NOMO-1 (cell line): ENCODE results near the gene RTL9.
"Not testable (repeated sequence)": the region's sequence is repeated elsewhere in the genome, so short reads cannot be mapped to it uniquely, and the experiment has no call there.

Experiments used
- DNase-seq, 2 experiments: peaks; one replicate each; lab custom pipeline; 2025; ENCODE audit not compliant: unreplicated experiment in 2 of 2; lab: John Stamatoyannopoulos, UW

RTL9 gene

GRCh38 chrX:110403441-110404238, 45.0 kb downstream of the RTL9 start:
- DNase-seq = no peak

GRCh38 chrX:110404376-110404775, 45.7 kb downstream of the RTL9 start:
- no peak for DNase-seq

DNA sequence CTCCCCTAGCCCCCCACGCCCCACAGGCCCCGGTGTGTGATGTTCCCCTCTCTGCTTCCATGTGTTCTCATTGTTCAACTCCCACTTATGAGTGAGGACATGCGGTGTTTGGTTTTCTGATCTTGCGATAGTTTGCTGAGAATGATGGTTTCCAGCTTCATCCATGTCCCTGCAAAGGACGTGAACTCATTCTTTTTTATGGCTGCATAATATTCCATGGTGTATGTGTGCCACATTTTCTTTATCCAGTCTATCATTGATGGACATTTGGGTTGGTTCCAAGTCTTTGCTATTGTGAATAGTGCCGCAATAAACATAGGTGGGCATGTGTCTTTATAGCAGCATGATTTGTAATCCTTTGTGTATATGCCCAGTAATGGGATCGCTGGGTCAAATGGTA, 47.6 kb downstream of the RTL9 start:
- DNase-seq = not testable (repeated sequence)

GRCh38 chrX:110406822-110407221, 48.2 kb downstream of the RTL9 start:
- no peak for DNase-seq

GRCh38 chrX:110407910-110408545, 49.4 kb downstream of the RTL9 start:
- DNase-seq = peak in 1 of 2 experiments; percentile 47
